ENCODE data around the gene VWCE.
"Not testable (repeated sequence)": the region's sequence is repeated elsewhere in the genome, so short reads cannot be mapped to it uniquely, and the experiment has no call there.

GRCh38 chr11:61231585-61231984, 63.5 kb downstream of the VWCE start:
- TF ChIP-seq CTCF (IDR thresholded peaks at IDR 0.05; ENCODE audit: low read length); EZH2 (optimal IDR thresholded peaks at IDR 0.05; ENCODE audit: low read depth, low read length): not testable (repeated sequence)

All from MM.1S (cell line).